PC-9 (cell line): ENCODE measurements around the gene ATP8B1.

Experiments
- CTCF ChIP-seq: fragments of 200-600 bp; sonication (generic); conservative IDR thresholded peaks from 2 replicates; pipeline ENCODE4 v1.6.1; 2017; ENCODE audit warnings: mixed run types, antibody characterized with exemption, mild to moderate bottlenecking, moderate library complexity
- EZH2 ChIP-seq: fragments of 200-600 bp; sonication (generic); IDR thresholded peaks from 2 replicates; pipeline ENCODE4 v1.8.0; 2017; ENCODE audit warnings: antibody characterized with exemption, low read depth

- no peak for TF ChIP-seq CTCF
- no peak for TF ChIP-seq EZH2
Observed at GRCh38 chr18:57710226-57710625, 92.9 kb downstream of the ATP8B1 start.
